ENCODE measurements around the gene AOAH. TPM values are rescaled to one million over a fixed set of nuclear protein-coding genes. Genes with fewer than 3 reads are reported as not detected.

Gene AOAH
- total RNA-seq, 1 donor from 2014 or later, result 0.40 TPM

DNA sequence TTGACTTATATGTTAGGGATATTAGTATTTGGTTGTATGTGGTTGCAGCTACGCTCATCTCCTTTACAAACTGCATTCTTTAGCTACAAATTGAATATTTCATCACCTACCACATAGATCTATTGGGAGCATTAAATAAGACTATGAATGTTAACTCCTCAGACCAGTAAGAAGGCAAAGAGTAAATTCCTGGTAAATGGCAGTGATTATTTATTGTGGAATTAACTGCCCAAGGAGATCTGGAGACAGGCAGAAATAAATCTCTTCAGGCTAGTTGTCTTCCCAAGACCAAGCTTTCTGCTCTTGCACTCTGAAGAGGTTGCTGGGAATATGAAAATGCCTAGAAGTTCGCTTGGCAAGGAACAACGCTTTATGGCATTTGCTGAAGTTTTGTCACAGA, 260.0 kb downstream of the AOAH start:
- H3K27me3 Mint-ChIP-seq (ENCODE audit: low read depth), result peaks cover 3% of the 10 kb centered on the region
- no peaks in the 10 kb centered on the region for H3K36me3 Mint-ChIP-seq
- peaks cover 3% of the 10 kb centered on the region for H3K4me1 Mint-ChIP-seq
- TF ChIP-seq, protein P1, sequence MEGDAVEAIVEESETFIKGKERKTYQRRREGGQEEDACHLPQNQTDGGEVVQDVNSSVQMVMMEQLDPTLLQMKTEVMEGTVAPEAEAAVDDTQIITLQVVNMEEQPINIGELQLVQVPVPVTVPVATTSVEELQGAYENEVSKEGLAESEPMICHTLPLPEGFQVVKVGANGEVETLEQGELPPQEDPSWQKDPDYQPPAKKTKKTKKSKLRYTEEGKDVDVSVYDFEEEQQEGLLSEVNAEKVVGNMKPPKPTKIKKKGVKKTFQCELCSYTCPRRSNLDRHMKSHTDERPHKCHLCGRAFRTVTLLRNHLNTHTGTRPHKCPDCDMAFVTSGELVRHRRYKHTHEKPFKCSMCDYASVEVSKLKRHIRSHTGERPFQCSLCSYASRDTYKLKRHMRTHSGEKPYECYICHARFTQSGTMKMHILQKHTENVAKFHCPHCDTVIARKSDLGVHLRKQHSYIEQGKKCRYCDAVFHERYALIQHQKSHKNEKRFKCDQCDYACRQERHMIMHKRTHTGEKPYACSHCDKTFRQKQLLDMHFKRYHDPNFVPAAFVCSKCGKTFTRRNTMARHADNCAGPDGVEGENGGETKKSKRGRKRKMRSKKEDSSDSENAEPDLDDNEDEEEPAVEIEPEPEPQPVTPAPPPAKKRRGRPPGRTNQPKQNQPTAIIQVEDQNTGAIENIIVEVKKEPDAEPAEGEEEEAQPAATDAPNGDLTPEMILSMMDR (IDR thresholded peaks at IDR 0.05; ENCODE audit: unreplicated experiment), result no peak
- no peak overlapping the region for H3K4me3 Mint-ChIP-seq
- H3K27ac Mint-ChIP-seq, result no peak overlapping the region
- DNase-seq (ENCODE audit: low spot score in 2 of 2, unreplicated experiment in 2 of 2), result no peak
- H3K9me3 Mint-ChIP-seq, result peaks cover 13% of the 10 kb centered on the region
